Ovary (tissue), 3 donors: ENCODE measurements around the gene ANXA11.
"Not testable (repeated sequence)": the region's sequence is repeated elsewhere in the genome, so short reads cannot be mapped to it uniquely, and the experiment has no call there.

Experiments used
- CTCF ChIP-seq, 3 donors: fragments of 450-650 bp in 2 of 3; fragments of 200-600 bp in 1 of 3; IDR thresholded peaks; one replicate each; pipeline versions ENCODE4 v1.5.1 to v1.8.0; 2016 to 2022; ENCODE audit warnings: antibody characterized with exemption in 3 of 3, mild to moderate bottlenecking in 1 of 3
- EP300 ChIP-seq: sonication (generic); formaldehyde crosslinking; IDR thresholded peaks from one replicate; pipeline ENCODE4 v1.6.1; 2017; ENCODE audit warnings: antibody characterized with exemption
- POLR2A ChIP-seq: fragments of 450-650 bp; IDR thresholded peaks from one replicate; pipeline ENCODE4 v1.6.1; 2017; ENCODE audit warnings: antibody characterized with exemption, mild to moderate bottlenecking, moderate library complexity
- donor health status: DM: no; HTN: no; CAD: no.

- TF ChIP-seq CTCF (IDR thresholded peaks at IDR 0.05); EP300; POLR2A: not testable (repeated sequence)
Observed at GRCh38 chr10:80251703-80252280, 46.5 kb upstream of the ANXA11 start.
